GM13977 (cell line): ENCODE measurements around the gene DUSP6.

ENCODE experiments used
- DNase-seq: peaks from one replicate; pipeline ENCODE4 v3.0.0; 2012; ENCODE audit warnings: low spot score
- in situ Hi-C: fragments of 300-500 bp; cut with MboI; formaldehyde crosslinking; loops from one replicate; pipeline ENCODE4 v1.12.0; 2022; ENCODE audit warnings: low sequenced_read_pairs, low pct_unique_long_range_greater_than_20kb, mixed read lengths, inconsistent platforms; ENCODE audit not compliant: unreplicated experiment
- TF ChIP-seq, protein P1 (sequence below): IDR thresholded peaks from 2 replicates; pipeline ENCODE4 v1.5.1; 2012; ENCODE audit warnings: mild to moderate bottlenecking, control low read depth; ENCODE audit not compliant: insufficient read depth; ENCODE audit errors: extremely low read depth, missing control alignments

Gene DUSP6

DNA sequence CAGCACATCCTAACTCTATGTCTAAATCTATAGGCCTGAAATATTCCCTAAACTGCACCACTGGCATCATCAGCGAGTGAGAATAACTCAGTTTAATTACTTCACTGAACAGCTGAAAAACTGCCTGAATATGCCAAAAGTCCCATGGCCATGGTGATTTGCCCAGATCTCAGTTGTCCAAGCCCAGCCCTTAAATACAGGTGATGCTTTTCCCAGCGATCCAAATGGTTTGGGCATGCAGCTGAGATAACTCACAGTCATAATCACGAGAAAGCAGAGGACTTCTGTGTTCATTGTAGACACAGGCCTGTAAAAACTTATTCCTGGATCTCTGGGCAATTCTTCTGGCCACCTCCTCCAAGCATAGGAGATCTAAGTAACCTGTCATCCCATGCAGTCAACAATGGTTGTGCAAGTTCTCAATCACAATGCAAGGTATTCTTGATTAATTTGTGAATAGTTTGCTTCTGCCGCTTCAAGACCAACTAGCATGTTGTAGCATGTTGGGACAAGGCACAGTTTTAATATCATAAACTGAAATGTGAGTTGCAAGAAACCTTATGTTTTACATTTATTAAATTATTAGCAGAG lies 40.5 kb downstream of the DUSP6 start:
- TF ChIP-seq, protein P1, sequence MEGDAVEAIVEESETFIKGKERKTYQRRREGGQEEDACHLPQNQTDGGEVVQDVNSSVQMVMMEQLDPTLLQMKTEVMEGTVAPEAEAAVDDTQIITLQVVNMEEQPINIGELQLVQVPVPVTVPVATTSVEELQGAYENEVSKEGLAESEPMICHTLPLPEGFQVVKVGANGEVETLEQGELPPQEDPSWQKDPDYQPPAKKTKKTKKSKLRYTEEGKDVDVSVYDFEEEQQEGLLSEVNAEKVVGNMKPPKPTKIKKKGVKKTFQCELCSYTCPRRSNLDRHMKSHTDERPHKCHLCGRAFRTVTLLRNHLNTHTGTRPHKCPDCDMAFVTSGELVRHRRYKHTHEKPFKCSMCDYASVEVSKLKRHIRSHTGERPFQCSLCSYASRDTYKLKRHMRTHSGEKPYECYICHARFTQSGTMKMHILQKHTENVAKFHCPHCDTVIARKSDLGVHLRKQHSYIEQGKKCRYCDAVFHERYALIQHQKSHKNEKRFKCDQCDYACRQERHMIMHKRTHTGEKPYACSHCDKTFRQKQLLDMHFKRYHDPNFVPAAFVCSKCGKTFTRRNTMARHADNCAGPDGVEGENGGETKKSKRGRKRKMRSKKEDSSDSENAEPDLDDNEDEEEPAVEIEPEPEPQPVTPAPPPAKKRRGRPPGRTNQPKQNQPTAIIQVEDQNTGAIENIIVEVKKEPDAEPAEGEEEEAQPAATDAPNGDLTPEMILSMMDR = no peak
- no peak for DNase-seq
- in situ Hi-C loops = no loop called here

DNA sequence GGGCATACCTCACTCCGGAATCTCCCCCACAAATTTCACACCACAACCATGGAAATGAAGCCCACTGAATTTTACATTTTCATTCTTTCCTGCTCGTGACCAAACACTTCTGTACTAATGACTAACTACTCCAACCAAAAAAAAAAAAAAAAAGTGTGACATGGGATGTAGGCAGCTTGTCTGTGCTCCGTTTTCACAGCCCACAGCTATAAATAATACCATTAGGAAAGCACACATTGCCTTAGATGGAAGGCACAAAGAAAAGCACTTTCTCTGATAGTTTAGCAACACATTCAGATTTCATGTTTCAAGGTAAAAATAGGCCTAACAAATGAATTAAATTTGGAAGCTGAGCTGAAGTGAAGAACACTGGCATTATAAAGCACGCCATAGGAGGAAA lies 42.5 kb downstream of the DUSP6 start:
- no peak for DNase-seq
- TF ChIP-seq, protein P1 = no peak
- in situ Hi-C loops = no loop called here

DNA sequence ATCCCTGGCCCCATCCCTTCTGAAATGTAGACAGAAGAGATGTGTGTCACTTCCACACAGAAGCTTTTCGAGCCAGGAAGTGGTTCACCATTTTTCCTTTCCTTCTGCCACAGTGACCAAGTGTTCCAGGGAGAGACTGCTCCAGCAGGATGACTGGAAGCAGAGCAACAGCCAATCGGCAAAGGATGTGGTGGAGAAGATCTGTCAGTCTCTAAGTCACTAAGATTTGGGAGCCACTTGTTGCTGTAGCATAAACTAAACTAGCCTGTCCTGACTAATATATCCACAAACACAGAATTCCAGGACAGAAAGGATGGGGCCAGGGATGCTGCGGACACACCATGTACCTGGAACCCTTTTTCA lies 42.9 kb downstream of the DUSP6 start:
- DNase-seq = no peak
- in situ Hi-C loops = no loop called here
- TF ChIP-seq, protein P1 = no peak

DNA sequence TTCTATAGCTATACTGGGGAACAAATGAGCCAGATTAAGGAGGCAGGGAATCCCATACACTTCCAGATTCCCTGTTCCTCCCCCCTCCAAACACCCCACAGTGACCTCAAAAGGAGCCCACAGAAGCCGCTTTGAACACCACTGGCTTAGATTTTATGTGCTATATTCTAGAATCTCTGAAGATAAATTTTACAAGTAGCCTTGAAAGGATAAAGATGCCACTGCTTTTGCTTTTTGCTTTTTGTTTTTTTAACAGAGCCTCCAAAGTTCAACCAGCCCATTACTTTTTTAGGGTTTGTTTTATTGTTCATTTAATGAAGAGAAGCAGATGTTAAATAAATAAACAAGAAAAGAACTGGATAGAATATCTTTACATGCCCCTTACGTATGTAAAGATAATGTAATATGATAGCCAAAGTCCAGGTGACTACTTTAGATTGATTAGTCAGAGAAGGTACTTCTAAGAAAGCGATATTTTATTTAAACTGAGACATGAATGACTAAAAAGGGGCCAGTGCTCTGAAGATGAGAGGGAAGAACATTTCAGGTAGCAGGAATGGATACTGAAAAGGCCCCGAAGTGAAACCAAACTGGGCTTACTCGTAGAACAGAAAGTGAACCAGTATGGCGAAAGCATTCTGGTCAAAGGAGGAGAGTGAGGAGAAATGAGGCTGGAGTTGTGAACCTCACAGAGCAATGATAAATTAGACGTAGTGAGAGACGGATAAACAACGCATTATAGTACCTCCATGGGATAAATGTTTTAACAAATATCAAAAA lies 44.6 kb downstream of the DUSP6 start:
- TF ChIP-seq, protein P1 = no peak
- in situ Hi-C loops = no loop called here
- no peak for DNase-seq

DNA sequence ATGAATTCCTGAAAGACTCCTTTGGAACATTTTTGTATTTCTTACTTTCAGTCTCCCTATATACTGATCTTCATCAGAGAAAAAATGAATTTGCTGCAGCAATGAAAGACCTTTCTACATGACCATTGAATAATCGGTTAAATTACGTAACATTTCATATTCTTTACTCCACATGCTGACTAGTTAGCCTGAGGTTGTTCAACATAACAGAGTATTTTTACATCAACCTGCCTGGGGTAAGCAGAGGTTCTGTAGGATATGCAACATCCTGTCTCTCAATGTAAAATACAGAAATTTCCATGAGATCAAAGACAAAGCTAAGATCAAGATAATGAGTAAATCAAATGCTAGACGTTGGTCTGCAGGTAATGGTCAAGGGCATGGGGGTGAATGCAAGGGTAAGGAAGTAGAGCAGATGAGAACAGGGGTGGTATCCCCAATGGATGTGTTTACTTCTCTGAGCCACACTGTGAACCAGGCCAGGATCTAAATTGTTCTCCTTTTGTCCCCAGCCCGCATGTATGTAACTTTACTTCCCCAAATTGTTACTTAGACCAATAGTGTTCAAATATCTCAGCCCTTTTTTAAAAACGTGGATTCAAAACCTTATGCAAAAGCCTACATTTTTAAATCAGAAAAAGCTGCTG lies 45.4 kb downstream of the DUSP6 start:
- in situ Hi-C loops = no loop called here
- DNase-seq = no peak
- TF ChIP-seq, protein P1 = no peak

DNA sequence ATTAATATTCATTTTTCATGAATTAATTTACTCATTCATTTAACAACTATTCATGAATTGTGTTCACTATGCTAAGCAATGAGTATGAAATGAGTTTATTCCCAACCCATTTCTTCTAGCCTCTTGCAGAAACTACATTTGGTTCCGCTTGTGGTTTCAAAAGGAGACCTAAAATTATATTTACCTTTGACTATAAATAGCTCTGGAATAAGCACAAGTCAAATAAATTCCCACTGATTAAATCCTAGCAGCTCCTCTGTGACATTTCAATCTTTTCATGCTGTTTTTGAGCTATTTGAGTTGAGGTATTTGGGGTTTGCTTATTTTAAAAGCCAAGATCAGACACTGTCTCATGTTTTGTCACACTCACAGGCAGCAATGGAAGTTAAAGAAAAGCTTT lies 46.9 kb downstream of the DUSP6 start:
- in situ Hi-C loops = no loop called here
- TF ChIP-seq, protein P1 = no peak

More for the DNA sequence above, 46.9 kb downstream of the DUSP6 start:
- DNase-seq = no peak
